Vagina (tissue), 2 donors: ENCODE measurements around the gene DCDC2. TPM values are rescaled to one million over a fixed set of nuclear protein-coding genes. Genes with fewer than 3 reads are reported as not detected.

ENCODE experiments used
- DNase-seq, 2 donors: peaks; one replicate each; pipeline ENCODE4 v3.0.0-alpha.2; 2017; ENCODE audit errors: extremely low spot score in 2 of 2
- H3K27ac ChIP-seq: fragments of 200-600 bp; sonication (generic); one replicate; pipeline ENCODE4 v1.5.1; 2019
- H3K27me3 ChIP-seq: fragments of 200-600 bp; sonication (generic); one replicate; pipeline ENCODE4 v1.5.1; 2019
- H3K36me3 ChIP-seq, 2 donors: fragments of 200-600 bp; sonication (generic); one replicate each; pipeline ENCODE4 v1.5.1; 2017 to 2019
- H3K4me1 ChIP-seq: fragments of 200-600 bp; sonication (generic); one replicate; pipeline ENCODE4 v1.5.1; 2019
- H3K4me3 ChIP-seq, 2 donors: fragments of 200-600 bp; sonication (generic); 1 replicate in 1 of 2; 2 replicates in 1 of 2; pipeline ENCODE4 v1.5.1; 2016 to 2019
- H3K9me3 ChIP-seq: fragments of 200-600 bp; sonication (generic); one replicate; pipeline ENCODE4 v1.5.1; 2019
- POLR2A ChIP-seq, 2 donors: fragments of 450-650 bp; IDR thresholded peaks; one replicate each; pipeline ENCODE4 v1.6.1; 2017; ENCODE audit warnings: antibody characterized with exemption in 2 of 2, mild to moderate bottlenecking in 2 of 2, moderate library complexity in 2 of 2
- POLR2AphosphoS5 ChIP-seq, 2 donors: sonication (generic); formaldehyde crosslinking; IDR thresholded peaks; one replicate each; pipeline ENCODE4 v1.9.0; 2017; ENCODE audit warnings: antibody characterized with exemption in 2 of 2, mild to moderate bottlenecking in 2 of 2, low read depth in 1 of 2; ENCODE audit not compliant: insufficient read depth in 1 of 2
- intact Hi-C: fragments of 100-400 bp; cut with DNase I; formaldehyde crosslinking; loops from one replicate; pipeline ENCODE4 v1.15.1; 2023
- total RNA-seq: library from RNA; depleted of rRNA; stranded (reverse); fragments of >200 nt; gene quantifications from one replicate; pipeline ENCODE4 v1.2.3, GENCODE V29; 2016
- TF ChIP-seq, protein P1 (sequence below), 3 experiments: fragments of 450-650 bp in 2 of 3; fragments of 200-600 bp in 1 of 3; sonication (generic) in 1 of 3; IDR thresholded peaks; one replicate each; pipeline ENCODE4 v1.5.1; 2017 to 2019; ENCODE audit warnings: antibody characterized with exemption in 3 of 3, mild to moderate bottlenecking in 2 of 3, moderate library complexity in 2 of 3

The DCDC2 gene
- total RNA-seq, 1 donor from 2014 or later: not detected

DNA sequence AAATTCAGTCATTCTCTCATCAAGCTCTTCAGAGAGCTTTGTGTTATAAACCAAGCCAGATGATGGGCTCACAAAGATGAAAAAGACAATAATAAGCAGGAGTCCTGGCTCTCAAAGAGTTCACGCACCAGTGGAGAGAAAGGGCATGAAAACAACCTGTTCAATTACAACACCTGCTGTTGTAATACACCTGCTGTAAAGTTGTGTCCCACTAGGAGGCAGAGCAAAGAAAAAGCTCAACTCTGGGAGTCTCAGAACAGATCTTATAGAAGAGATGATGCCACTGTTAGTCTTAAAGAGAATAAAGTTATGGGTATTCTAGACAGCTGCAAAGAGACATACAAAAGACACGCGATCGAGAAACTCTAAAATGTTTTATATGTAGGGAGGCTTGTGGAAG is 100.6 kb downstream of the DCDC2 start:
- intact Hi-C loops: no loop called here
- TF ChIP-seq, protein P1, sequence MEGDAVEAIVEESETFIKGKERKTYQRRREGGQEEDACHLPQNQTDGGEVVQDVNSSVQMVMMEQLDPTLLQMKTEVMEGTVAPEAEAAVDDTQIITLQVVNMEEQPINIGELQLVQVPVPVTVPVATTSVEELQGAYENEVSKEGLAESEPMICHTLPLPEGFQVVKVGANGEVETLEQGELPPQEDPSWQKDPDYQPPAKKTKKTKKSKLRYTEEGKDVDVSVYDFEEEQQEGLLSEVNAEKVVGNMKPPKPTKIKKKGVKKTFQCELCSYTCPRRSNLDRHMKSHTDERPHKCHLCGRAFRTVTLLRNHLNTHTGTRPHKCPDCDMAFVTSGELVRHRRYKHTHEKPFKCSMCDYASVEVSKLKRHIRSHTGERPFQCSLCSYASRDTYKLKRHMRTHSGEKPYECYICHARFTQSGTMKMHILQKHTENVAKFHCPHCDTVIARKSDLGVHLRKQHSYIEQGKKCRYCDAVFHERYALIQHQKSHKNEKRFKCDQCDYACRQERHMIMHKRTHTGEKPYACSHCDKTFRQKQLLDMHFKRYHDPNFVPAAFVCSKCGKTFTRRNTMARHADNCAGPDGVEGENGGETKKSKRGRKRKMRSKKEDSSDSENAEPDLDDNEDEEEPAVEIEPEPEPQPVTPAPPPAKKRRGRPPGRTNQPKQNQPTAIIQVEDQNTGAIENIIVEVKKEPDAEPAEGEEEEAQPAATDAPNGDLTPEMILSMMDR (IDR thresholded peaks at IDR 0.05): no peak
- TF ChIP-seq POLR2AphosphoS5 (IDR thresholded peaks at IDR 0.05; ENCODE audit: insufficient read depth in 1 of 2, low read depth in 1 of 2): no peak
- no peak for TF ChIP-seq POLR2A (IDR thresholded peaks at IDR 0.05)
- Histone ChIP-seq H3K27ac (no peak overlapping the region), H3K36me3 (no peaks in the 10 kb centered on the region), H3K9me3 (no peaks in the 10 kb centered on the region), H3K4me1 (no peaks in the 10 kb centered on the region), H3K27me3 (no peaks in the 10 kb centered on the region), H3K4me3 (no peak overlapping the region)
- DNase-seq: no peak

DNA sequence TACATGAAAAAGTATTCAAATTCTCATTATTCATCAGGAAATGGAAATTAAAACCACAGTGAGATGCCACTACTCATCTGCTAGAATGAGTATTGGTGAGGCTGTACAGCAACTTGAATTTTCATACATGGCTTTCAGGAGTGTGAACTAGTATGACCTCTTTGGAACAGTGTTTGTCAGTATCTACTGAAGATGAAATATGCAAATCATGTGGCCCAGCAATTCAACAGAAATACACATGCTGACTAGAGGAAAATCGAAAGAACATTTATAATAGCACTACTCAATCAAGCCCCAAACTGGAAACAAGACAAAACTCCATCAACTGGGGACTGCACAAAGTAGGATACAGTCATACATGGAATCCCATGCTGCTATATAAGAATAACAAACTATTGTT is 102.2 kb downstream of the DCDC2 start:
- TF ChIP-seq, protein P1 (IDR thresholded peaks at IDR 0.05): no peak
- TF ChIP-seq POLR2AphosphoS5 (IDR thresholded peaks at IDR 0.05; ENCODE audit: insufficient read depth in 1 of 2, low read depth in 1 of 2) (no peak), POLR2A (IDR thresholded peaks at IDR 0.05) (no peak)
- no peak overlapping the region for H3K4me3 ChIP-seq
- H3K4me1 ChIP-seq: no peaks in the 10 kb centered on the region
- H3K36me3 ChIP-seq: no peaks in the 10 kb centered on the region
- no peaks in the 10 kb centered on the region for H3K9me3 ChIP-seq
- H3K27ac ChIP-seq: no peak overlapping the region
- intact Hi-C loops: no loop called here
- no peak for DNase-seq
- H3K27me3 ChIP-seq: no peaks in the 10 kb centered on the region

DNA sequence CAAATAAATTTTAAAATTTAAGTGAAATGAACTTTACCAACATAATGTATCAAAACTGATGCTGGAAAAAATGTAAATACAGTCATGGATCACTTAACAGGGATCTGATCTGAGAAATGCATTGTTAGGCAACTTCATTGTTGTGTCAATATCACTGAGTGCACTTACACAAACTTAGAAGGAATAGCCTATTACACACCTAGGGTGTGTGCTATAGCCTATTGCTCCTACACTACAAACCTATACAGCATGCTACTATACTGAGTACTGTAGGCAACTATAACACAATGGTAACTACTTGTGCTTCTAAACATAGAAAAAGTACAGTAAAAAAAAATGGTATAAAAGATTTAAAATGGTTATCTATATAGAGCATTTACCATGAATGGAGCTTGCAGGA is 104.5 kb downstream of the DCDC2 start:
- Histone ChIP-seq H3K4me3 (no peak overlapping the region), H3K27ac (no peak overlapping the region), H3K27me3 (no peaks in the 10 kb centered on the region), H3K9me3 (no peaks in the 10 kb centered on the region), H3K4me1 (no peaks in the 10 kb centered on the region), H3K36me3 (no peaks in the 10 kb centered on the region)
- no peak for DNase-seq
- no peak for TF ChIP-seq POLR2A (IDR thresholded peaks at IDR 0.05)
- TF ChIP-seq POLR2AphosphoS5 (IDR thresholded peaks at IDR 0.05; ENCODE audit: insufficient read depth in 1 of 2, low read depth in 1 of 2): no peak
- intact Hi-C loops: no loop called here

DNA sequence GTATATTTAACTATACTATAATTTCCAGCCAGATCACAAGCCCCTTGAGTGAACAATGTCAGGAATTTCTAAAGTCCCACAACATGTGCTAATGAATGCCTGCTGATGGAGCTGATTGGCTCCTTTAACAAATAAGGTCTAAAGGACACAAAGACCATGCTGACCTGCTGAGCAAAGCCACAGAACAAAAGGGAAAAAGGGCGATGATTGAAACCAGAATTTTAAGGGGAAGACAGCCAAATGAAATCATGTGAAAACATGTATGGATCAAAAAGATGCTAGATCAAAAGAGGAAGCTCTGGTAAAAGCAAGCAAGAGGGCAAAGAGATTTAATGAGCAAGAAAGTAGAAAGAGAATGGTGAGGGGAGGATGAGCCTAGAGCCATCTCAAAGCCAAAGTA is 105.6 kb downstream of the DCDC2 start:
- intact Hi-C loops: no loop called here

DNA sequence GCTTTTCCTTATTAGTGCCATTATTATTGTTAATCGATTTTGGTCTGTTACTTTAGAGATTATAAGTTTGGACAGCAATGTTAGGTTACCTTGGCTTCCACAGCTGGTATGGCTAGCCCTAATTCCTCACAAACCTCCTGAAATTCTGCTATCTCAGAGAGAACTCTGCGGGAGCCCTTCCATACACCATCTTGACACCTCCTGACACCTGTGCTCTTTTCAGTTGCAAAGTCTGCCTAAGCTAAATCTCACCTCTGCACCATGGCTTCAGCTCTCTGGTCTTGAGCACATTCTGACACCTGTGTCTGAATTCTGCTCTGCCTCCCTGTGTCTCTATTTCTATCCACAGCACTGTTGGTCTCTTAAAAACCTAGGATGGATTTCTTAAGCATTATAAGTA is 106.5 kb downstream of the DCDC2 start:
- no peak overlapping the region for H3K4me3 ChIP-seq
- H3K4me1 ChIP-seq: no peaks in the 10 kb centered on the region
- H3K9me3 ChIP-seq: no peaks in the 10 kb centered on the region
- intact Hi-C loops: no loop called here
- TF ChIP-seq POLR2AphosphoS5 (IDR thresholded peaks at IDR 0.05; ENCODE audit: insufficient read depth in 1 of 2, low read depth in 1 of 2): no peak
- TF ChIP-seq, protein P1 (IDR thresholded peaks at IDR 0.05): no peak
- no peak for TF ChIP-seq POLR2A (IDR thresholded peaks at IDR 0.05)
- H3K36me3 ChIP-seq: no peaks in the 10 kb centered on the region
- no peak overlapping the region for H3K27ac ChIP-seq
- no peak for DNase-seq
- H3K27me3 ChIP-seq: no peaks in the 10 kb centered on the region

More for the DNA sequence above, 105.6 kb downstream of the DCDC2 start:
- DNase-seq: no peak
- Histone ChIP-seq H3K4me1 (no peaks in the 10 kb centered on the region), H3K27me3 (no peaks in the 10 kb centered on the region), H3K36me3 (no peaks in the 10 kb centered on the region), H3K27ac (no peak overlapping the region), H3K4me3 (no peak overlapping the region), H3K9me3 (no peaks in the 10 kb centered on the region)
- TF ChIP-seq, protein P1 (IDR thresholded peaks at IDR 0.05): no peak
- TF ChIP-seq POLR2A (IDR thresholded peaks at IDR 0.05) (no peak), POLR2AphosphoS5 (IDR thresholded peaks at IDR 0.05; ENCODE audit: insufficient read depth in 1 of 2, low read depth in 1 of 2) (no peak)
